Endodermal cell (in vitro differentiated cells): ENCODE results near the gene EMP1. TPM values are rescaled to one million over a fixed set of nuclear protein-coding genes. Genes with fewer than 3 reads are reported as not detected.

Experiments
- DNase-seq: peaks from one replicate; pipeline ENCODE4 v3.0.0-alpha.2; 2017
- H3K27ac ChIP-seq: 2 replicates; pipeline ENCODE4 v1.5.1; 2013; ENCODE audit warnings: mild to moderate bottlenecking, low read depth, low read length, moderate library complexity
- H3K27me3 ChIP-seq: 2 replicates; pipeline ENCODE4 v1.6.1; 2013; ENCODE audit warnings: mild to moderate bottlenecking, low read length, moderate library complexity; ENCODE audit not compliant: insufficient read depth, control insufficient read depth, poor library complexity, severe bottlenecking
- H3K36me3 ChIP-seq: 2 replicates; pipeline ENCODE4 v1.7.0; 2013; ENCODE audit warnings: mild to moderate bottlenecking, low read length, moderate library complexity; ENCODE audit not compliant: control insufficient read depth, insufficient read depth
- H3K4me1 ChIP-seq: one replicate; pipeline ENCODE4 v1.7.0; 2013; ENCODE audit warnings: low read length; ENCODE audit not compliant: control insufficient read depth, insufficient read depth
- H3K4me3 ChIP-seq: 2 replicates; pipeline ENCODE4 v1.5.1; 2013; ENCODE audit warnings: mild to moderate bottlenecking, low read length, moderate library complexity
- H3K9ac ChIP-seq: 2 replicates; pipeline ENCODE4 v1.6.1; 2013; ENCODE audit warnings: mild to moderate bottlenecking, low read length, moderate library complexity; ENCODE audit not compliant: poor library complexity, severe bottlenecking; ENCODE audit errors: extremely low read depth
- H3K9me3 ChIP-seq: 2 replicates; pipeline ENCODE4 v1.6.1; 2013; ENCODE audit warnings: mild to moderate bottlenecking, low read length, moderate library complexity; ENCODE audit not compliant: control insufficient read depth
- H3K27ac Mint-ChIP-seq: 2 replicates; pipeline ENCODE4 v1.8.0; 2020; ENCODE audit warnings: mixed read lengths
- H3K27me3 Mint-ChIP-seq: 2 replicates; pipeline ENCODE4 v1.8.0; 2021; ENCODE audit warnings: mild to moderate bottlenecking, mixed read lengths; ENCODE audit not compliant: insufficient read depth
- H3K36me3 Mint-ChIP-seq: 2 replicates; pipeline ENCODE4 v1.8.0; 2020; ENCODE audit warnings: low read depth, mixed read lengths
- H3K4me1 Mint-ChIP-seq: 2 replicates; pipeline ENCODE4 v1.8.0; 2020; ENCODE audit warnings: mixed read lengths
- H3K4me3 Mint-ChIP-seq: 2 replicates; pipeline ENCODE4 v1.8.0; 2020; ENCODE audit warnings: mild to moderate bottlenecking, moderate library complexity, mixed read lengths
- H3K9me3 Mint-ChIP-seq: 2 replicates; pipeline ENCODE4 v1.8.0; 2020; ENCODE audit warnings: mild to moderate bottlenecking, mixed read lengths
- CTCF ChIP-seq: fragments of 200-600 bp; sonication (generic); conservative IDR thresholded peaks from 2 replicates; pipeline ENCODE4 v1.5.0; 2021; ENCODE audit warnings: antibody characterized with exemption, mild to moderate bottlenecking
- WGBS, 2 experiments: methylation state at CpG; one replicate each; pipeline versions ENCODE4 v1.1.5 to v1.1.7; 2013; ENCODE audit warnings: missing lambda C conversion rate in 2 of 2, mixed read lengths in 1 of 2; ENCODE audit not compliant: insufficient coverage in 1 of 2, insufficient read length in 1 of 2; 5-methylcytosine and 5-hydroxymethylcytosine counted together
- total RNA-seq, 2 donors: library from RNA; stranded (reverse); fragmentation: NEBNext Ultra II Directional in 1 of 2; extraction: Animal tissue kit (Norgen Biotek cat#: 25700) in 1 of 2; gene quantifications; 2 replicates in 1 of 2; 3 replicates in 1 of 2; pipeline ENCODE4 v1.2.1, GENCODE V29; 2021

The EMP1 gene
- total RNA-seq, 2 donors from 2014 or later: 0.58 to 0.59 TPM

GRCh38 chr12:13223941-13224340 is 27.4 kb downstream of the EMP1 start:
- H3K27ac ChIP-seq: no peak overlapping the region
- WGBS, 2 experiments: 42 to 54% methylated on average over 3 of the region's 3 CpGs
- H3K36me3 ChIP-seq: no peaks in the 10 kb centered on the region
- H3K4me3 ChIP-seq: no peak overlapping the region
- no peak overlapping the region for H3K9ac ChIP-seq
- no peaks in the 10 kb centered on the region for H3K4me1 Mint-ChIP-seq
- no peaks in the 10 kb centered on the region for H3K36me3 Mint-ChIP-seq
- no peaks in the 10 kb centered on the region for H3K27me3 ChIP-seq
- peaks cover 2% of the 10 kb centered on the region for H3K4me1 ChIP-seq
- H3K27ac Mint-ChIP-seq: no peak overlapping the region
- peaks cover 9% of the 10 kb centered on the region for H3K9me3 Mint-ChIP-seq
- peaks cover 3% of the 10 kb centered on the region for H3K27me3 Mint-ChIP-seq
- DNase-seq: no peak
- peaks cover 7% of the 10 kb centered on the region for H3K9me3 ChIP-seq
- no peak for TF ChIP-seq CTCF
- H3K4me3 Mint-ChIP-seq: no peak overlapping the region

- TF ChIP-seq CTCF: no peak
- Mint-ChIP-seq H3K4me3 (no peak overlapping the region), H3K36me3 (no peaks in the 10 kb centered on the region), H3K9me3 (peaks cover 14% of the 10 kb centered on the region), H3K4me1 (no peaks in the 10 kb centered on the region), H3K27ac (no peak overlapping the region), H3K27me3 (peaks cover 3% of the 10 kb centered on the region)
- Histone ChIP-seq H3K27me3 (no peaks in the 10 kb centered on the region), H3K4me1 (peaks cover 2% of the 10 kb centered on the region), H3K36me3 (no peaks in the 10 kb centered on the region), H3K27ac (no peak overlapping the region), H3K9ac (no peak overlapping the region), H3K9me3 (peaks cover 1% of the 10 kb centered on the region), H3K4me3 (no peak overlapping the region)
- WGBS, 2 experiments: 79 to 95% methylated on average over 3 to 7 of the region's 7 CpGs
- DNase-seq: peak; percentile 25
These were observed 30.7 kb downstream of the EMP1 start for GRCh38 chr12:13227191-13227590.

- Mint-ChIP-seq H3K4me3 (no peak overlapping the region), H3K27me3 (peaks cover 3% of the 10 kb centered on the region), H3K4me1 (no peaks in the 10 kb centered on the region), H3K36me3 (no peaks in the 10 kb centered on the region), H3K27ac (no peak overlapping the region), H3K9me3 (peaks cover 20% of the 10 kb centered on the region)
- Histone ChIP-seq H3K4me1 (no peaks in the 10 kb centered on the region), H3K9me3 (peaks cover 4% of the 10 kb centered on the region), H3K9ac (no peak overlapping the region), H3K27me3 (no peaks in the 10 kb centered on the region), H3K36me3 (no peaks in the 10 kb centered on the region), H3K4me3 (no peak overlapping the region), H3K27ac (no peak overlapping the region)
- TF ChIP-seq CTCF: no peak
- peak; percentile 29 for DNase-seq
- WGBS, 2 experiments: 90 to 100% methylated on average over 2 to 6 of the region's 7 CpGs
These were observed 32.1 kb downstream of the EMP1 start for GRCh38 chr12:13228579-13228978.
